ENCODE results near the gene HCRT. TPM values are rescaled to one million over a fixed set of nuclear protein-coding genes. Genes with fewer than 3 reads are reported as not detected.

HCRT gene
- total RNA-seq, 4 donors from 2014 or later, result not detected

- no peak for ATAC-seq (ENCODE audit: low FRiP score)
- no peak for DNase-seq (ENCODE audit: low spot score)
- TF ChIP-seq CTCF (IDR thresholded peaks at IDR 0.05), result no peak
Observed at GRCh38 chr17:42197564-42198156, 12.4 kb upstream of the HCRT start.

GRCh38 chr17:42193969-42194899 is 9.0 kb upstream of the HCRT start, which contains the start of gene GHDC:
Gene GHDC (minus strand): TSS chr17:42194494. CDS start chr17:42193581, 913 bp downstream.
- no peak for TF ChIP-seq CTCF (IDR thresholded peaks at IDR 0.05)
- ATAC-seq (ENCODE audit: low FRiP score) (peak; percentile 81), DNase-seq (ENCODE audit: low spot score) (peak; percentile 79)

- DNase-seq (ENCODE audit: low spot score), result no peak
- no peak for ATAC-seq (ENCODE audit: low FRiP score)
- no peak for TF ChIP-seq CTCF (IDR thresholded peaks at IDR 0.05)
Observed at GRCh38 chr17:42193216-42193968, 8.1 kb upstream of the HCRT start.

GRCh38 chr17:42192189-42193126 is 7.2 kb upstream of the HCRT start:
- DNase-seq (ENCODE audit: low spot score) (no peak), ATAC-seq (ENCODE audit: low FRiP score) (no peak)
- TF ChIP-seq CTCF (IDR thresholded peaks at IDR 0.05), result no peak

GRCh38 chr17:42191275-42191608 is 6.0 kb upstream of the HCRT start:
- DNase-seq (ENCODE audit: low spot score), result no peak
- no peak for ATAC-seq (ENCODE audit: low FRiP score)
- TF ChIP-seq CTCF (IDR thresholded peaks at IDR 0.05), result no peak
